Activated CD4-positive, alpha-beta T cell treated with anti-CD3 and anti-CD28 coated beads for 48 hours (primary cell): ENCODE data around the gene TJP2.

ENCODE experiments used
- DNase-seq: peaks from one replicate; pipeline ENCODE4 v3.0.0-alpha.2; 2020

Gene TJP2

GRCh38 chr9:69173891-69174615, at the start of gene TJP2:
TJP2 (plus strand) TSS chr9:69174277; CDS start chr9:69174373, 96 bp downstream.
- peak; percentile 57 for DNase-seq

GRCh38 chr9:69130456-69131441, 43.3 kb upstream of the TJP2 start:
- DNase-seq: no peak

- no peak for DNase-seq
Measured at GRCh38 chr9:69131682-69132081, 42.4 kb upstream of the TJP2 start.

- DNase-seq: no peak
Measured at GRCh38 chr9:69132361-69132760, 41.7 kb upstream of the TJP2 start.

GRCh38 chr9:69134412-69134811, 39.7 kb upstream of the TJP2 start:
- no peak for DNase-seq

GRCh38 chr9:69136185-69136584, 37.9 kb upstream of the TJP2 start:
- no peak for DNase-seq

- DNase-seq: no peak
Measured at GRCh38 chr9:69136779-69137178, 37.3 kb upstream of the TJP2 start.

GRCh38 chr9:69137311-69137710, 36.8 kb upstream of the TJP2 start:
- no peak for DNase-seq

GRCh38 chr9:69139596-69139995, 34.5 kb upstream of the TJP2 start:
- DNase-seq: no peak

- DNase-seq: no peak
Measured at GRCh38 chr9:69140123-69140735, 33.8 kb upstream of the TJP2 start.

GRCh38 chr9:69141851-69142250, 32.2 kb upstream of the TJP2 start:
- DNase-seq: no peak

GRCh38 chr9:69143291-69143690, 30.8 kb upstream of the TJP2 start:
- DNase-seq: no peak

- no peak for DNase-seq
Measured at GRCh38 chr9:69145144-69145715, 28.8 kb upstream of the TJP2 start.

- no peak for DNase-seq
Measured at GRCh38 chr9:69147041-69147834, 26.8 kb upstream of the TJP2 start.

GRCh38 chr9:69149321-69149807, 24.7 kb upstream of the TJP2 start:
- no peak for DNase-seq

GRCh38 chr9:69151506-69151905, 22.6 kb upstream of the TJP2 start:
- no peak for DNase-seq

- DNase-seq: no peak
Measured at GRCh38 chr9:69153707-69154521, 20.2 kb upstream of the TJP2 start.

- DNase-seq: no peak
Measured at GRCh38 chr9:69155341-69156030, 18.6 kb upstream of the TJP2 start.

GRCh38 chr9:69157751-69158466, 16.2 kb upstream of the TJP2 start:
- peak; percentile 31 for DNase-seq

GRCh38 chr9:69158471-69158870, 15.6 kb upstream of the TJP2 start:
- DNase-seq: no peak
